HCT116 (cell line): ENCODE measurements around the gene NDE1. TPM values are rescaled to one million over a fixed set of nuclear protein-coding genes. Genes with fewer than 3 reads are reported as not detected.

Experiments used
- ATAC-seq: fragments of 200-7000 bp; cut with Tn5 transposase; 2 replicates; pipeline ENCODE4 v1.9.1; 2020; ENCODE audit warnings: mild to moderate bottlenecking, moderate library complexity
- BruUV-seq: library from RNA; stranded (reverse); fragments of 400-500 nt; replicated peaks from 2 replicates; lab custom pipeline; 2021; lab: Mats Ljungman, UMichigan
- CTCF ChIA-PET: fragments of 300-600 bp; sonication (Branson Sonifier 250); formaldehyde crosslinking; loops from one replicate; lab custom pipeline; 2021; ENCODE audit warnings: antibody characterized with exemption; lab: Charles Lee
- POLR2A ChIA-PET: fragments of 300-600, 350-600 bp; sonication (Branson Sonifier 250); formaldehyde crosslinking; loops from one replicate; lab custom pipeline; 2021; ENCODE audit warnings: antibody characterized with exemption; lab: Charles Lee
- RAD21 ChIA-PET, 2 experiments: fragments of 300-600 bp; sonication (Branson Sonifier 250); formaldehyde crosslinking; loops; one replicate each; lab custom pipeline; 2023; ENCODE audit warnings: low total read pairs in 2 of 2; ENCODE audit not compliant: uncharacterized antibody in 2 of 2, unreplicated experiment in 2 of 2, low non-redundant PET in 1 of 2; lab: Charles Lee
- DNase-seq: peaks from one replicate; pipeline ENCODE4 v3.0.0-alpha.2; 2010; ENCODE audit warnings: low read depth, low spot score
- H2AFZ ChIP-seq: fragments of 200-600 bp; shearing (Covaris generic), sonication (generic); 2 replicates; pipeline ENCODE4 v1.6.1; 2017; ENCODE audit warnings: low read depth, mixed run types, mixed read lengths, antibody characterized with exemption, low read length; ENCODE audit not compliant: poor library complexity, severe bottlenecking
- H3K27ac ChIP-seq: 2 replicates; pipeline ENCODE4 v1.5.1; 2012; ENCODE audit warnings: low read depth, low read length
- H3K27me3 ChIP-seq: fragments of 200-600 bp; sonication (generic); 2 replicates; pipeline ENCODE4 v1.6.1; 2016; ENCODE audit warnings: mixed run types, low read length, mixed read lengths; ENCODE audit not compliant: insufficient read depth
- H3K36me3 ChIP-seq, 2 experiments: fragments of 200-500 bp in 1 of 2; fragments of 200-600 bp in 1 of 2; sonication (Bioruptor generic) in 1 of 2; sonication (generic) in 1 of 2; 2 replicates each; pipeline versions ENCODE4 v1.5.1 to v1.6.1; 2014 to 2016; ENCODE audit warnings: low read length in 2 of 2, inconsistent platforms in 1 of 2, mixed read lengths in 1 of 2, mixed run types in 1 of 2; ENCODE audit not compliant: insufficient read depth in 2 of 2, control insufficient read depth in 1 of 2
- H3K4me1 ChIP-seq, 2 experiments: fragments of 200-600 bp in 1 of 2; sonication (generic) in 1 of 2; 2 replicates each; pipeline versions ENCODE4 v1.5.1 to v1.6.1; 2012 to 2017; ENCODE audit warnings: low read length in 2 of 2, inconsistent platforms in 1 of 2, mild to moderate bottlenecking in 1 of 2, mixed read lengths in 1 of 2, mixed run types in 1 of 2, moderate library complexity in 1 of 2; ENCODE audit not compliant: insufficient read depth in 2 of 2, control insufficient read depth in 1 of 2
- H3K4me2 ChIP-seq: fragments of 200-600 bp; sonication (generic); 2 replicates; pipeline ENCODE4 v1.6.1; 2017; ENCODE audit warnings: mixed run types, low read length, mixed read lengths
- H3K4me3 ChIP-seq, 2 experiments: fragments of 200-600 bp in 1 of 2; sonication (generic) in 1 of 2; replicated peaks in 1 of 2; 2 replicates each; pipeline ENCODE4 v1.5.1; 2011 to 2016; ENCODE audit warnings: low read length in 2 of 2, control low read depth in 1 of 2, low read depth in 1 of 2, mild to moderate bottlenecking in 1 of 2, mixed read lengths in 1 of 2, mixed run types in 1 of 2
- H3K79me2 ChIP-seq: fragments of 200-600 bp; sonication (generic); 2 replicates; pipeline ENCODE4 v1.6.1; 2017; ENCODE audit warnings: mild to moderate bottlenecking, mixed run types, low read length, moderate library complexity, mixed read lengths; ENCODE audit not compliant: insufficient read depth
- H3K9ac ChIP-seq: fragments of 200-600 bp; sonication (generic); 2 replicates; pipeline ENCODE4 v1.6.1; 2016; ENCODE audit warnings: low read length, mixed read lengths
- H3K9me2 ChIP-seq: fragments of 200-600 bp; sonication (generic), shearing (Covaris generic); 2 replicates; pipeline ENCODE4 v1.6.1; 2017; ENCODE audit warnings: mixed run types, mild to moderate bottlenecking, moderate library complexity; ENCODE audit not compliant: insufficient read depth
- H3K9me3 ChIP-seq, 2 experiments: fragments of 200-500 bp in 1 of 2; fragments of 200-600 bp in 1 of 2; sonication (Bioruptor generic) in 1 of 2; sonication (generic) in 1 of 2; 2 replicates each; pipeline ENCODE4 v1.6.1; 2014 to 2017; ENCODE audit warnings: low read length in 2 of 2, mixed read lengths in 2 of 2, inconsistent platforms in 1 of 2, low read depth in 1 of 2, mild to moderate bottlenecking in 1 of 2, mixed run types in 1 of 2, moderate library complexity in 1 of 2; ENCODE audit not compliant: control insufficient read depth in 1 of 2, insufficient read depth in 1 of 2
- H4K20me1 ChIP-seq: fragments of 200-600 bp; sonication (generic), shearing (Covaris generic); 2 replicates; pipeline ENCODE4 v1.6.1; 2017; ENCODE audit warnings: mixed run types, mild to moderate bottlenecking, moderate library complexity; ENCODE audit not compliant: insufficient read depth
- ATF3 ChIP-seq: IDR thresholded peaks from 2 replicates; pipeline ENCODE4 v1.6.1; 2012
- CBX3 ChIP-seq: IDR thresholded peaks from 2 replicates; pipeline ENCODE4 v1.6.1; 2012; ENCODE audit warnings: low read depth
- ELF1 ChIP-seq: IDR thresholded peaks from 2 replicates; pipeline ENCODE4 v1.6.1; 2012; ENCODE audit warnings: low read depth, borderline replicate concordance
- JUND ChIP-seq: IDR thresholded peaks from 2 replicates; pipeline ENCODE4 v1.6.1; 2012
- POLR2A ChIP-seq: IDR thresholded peaks from 2 replicates; pipeline ENCODE4 v1.7.0; 2011; ENCODE audit warnings: borderline replicate concordance; ENCODE audit not compliant: insufficient read depth, insufficient read length; ENCODE audit errors: extremely low read depth
- RAD21 ChIP-seq: IDR thresholded peaks from 2 replicates; pipeline ENCODE4 v1.6.1; 2012; ENCODE audit warnings: low read depth, mild to moderate bottlenecking
- REST ChIP-seq: IDR thresholded peaks from 2 replicates; pipeline ENCODE4 v1.6.1; 2012; ENCODE audit warnings: low read depth
- SIN3A ChIP-seq: IDR thresholded peaks from 2 replicates; pipeline ENCODE4 v1.6.1; 2012; ENCODE audit warnings: low read depth
- ZFX ChIP-seq: fragments of 450-650 bp; IDR thresholded peaks from 2 replicates; pipeline ENCODE4 v1.6.1; 2017
- intact Hi-C: fragments of 100-400 bp; cut with micrococcal nuclease; formaldehyde crosslinking; loops from 2 replicates; pipeline ENCODE4 v1.10.0; 2022
- total RNA-seq: library from RNA; stranded (reverse); gene quantifications from one replicate; pipeline ENCODE4 v1.2.1, GENCODE V29; 2021; ENCODE audit not compliant: unreplicated experiment
- TF ChIP-seq, protein P1 (sequence below): IDR thresholded peaks from 2 replicates; pipeline ENCODE4 v1.6.1; 2011; ENCODE audit warnings: mild to moderate bottlenecking, low read length, moderate library complexity; ENCODE audit not compliant: insufficient replicate concordance; ENCODE audit errors: extremely low read depth

NDE1 gene
- total RNA-seq, 1 experiment from 2014 or later = 103 TPM

DNA sequence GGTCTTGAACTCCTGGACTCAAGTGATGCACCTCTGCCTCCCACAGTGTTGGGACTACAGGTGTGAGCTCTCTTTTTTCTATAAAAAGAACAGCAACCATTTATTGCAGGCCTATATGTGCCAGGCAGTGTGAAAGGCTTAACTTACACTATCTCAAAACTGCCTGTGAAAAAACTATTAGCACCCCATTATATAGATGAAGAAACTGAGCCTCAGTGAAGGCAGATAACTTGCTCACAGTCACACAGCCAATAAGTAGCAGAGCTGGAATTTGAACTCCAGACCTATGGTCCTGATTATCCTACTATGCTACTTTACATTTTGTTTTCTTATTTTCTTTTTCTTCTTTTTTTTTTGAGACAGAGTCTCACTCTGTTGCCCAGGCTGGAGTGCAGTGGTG is 15.1 kb downstream of the NDE1 start (continued):
- TF ChIP-seq, protein P1, sequence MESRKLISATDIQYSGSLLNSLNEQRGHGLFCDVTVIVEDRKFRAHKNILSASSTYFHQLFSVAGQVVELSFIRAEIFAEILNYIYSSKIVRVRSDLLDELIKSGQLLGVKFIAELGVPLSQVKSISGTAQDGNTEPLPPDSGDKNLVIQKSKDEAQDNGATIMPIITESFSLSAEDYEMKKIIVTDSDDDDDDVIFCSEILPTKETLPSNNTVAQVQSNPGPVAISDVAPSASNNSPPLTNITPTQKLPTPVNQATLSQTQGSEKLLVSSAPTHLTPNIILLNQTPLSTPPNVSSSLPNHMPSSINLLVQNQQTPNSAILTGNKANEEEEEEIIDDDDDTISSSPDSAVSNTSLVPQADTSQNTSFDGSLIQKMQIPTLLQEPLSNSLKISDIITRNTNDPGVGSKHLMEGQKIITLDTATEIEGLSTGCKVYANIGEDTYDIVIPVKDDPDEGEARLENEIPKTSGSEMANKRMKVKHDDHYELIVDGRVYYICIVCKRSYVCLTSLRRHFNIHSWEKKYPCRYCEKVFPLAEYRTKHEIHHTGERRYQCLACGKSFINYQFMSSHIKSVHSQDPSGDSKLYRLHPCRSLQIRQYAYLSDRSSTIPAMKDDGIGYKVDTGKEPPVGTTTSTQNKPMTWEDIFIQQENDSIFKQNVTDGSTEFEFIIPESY = no peak
- TF ChIP-seq JUND = no peak
- no peak for TF ChIP-seq ELF1
- TF ChIP-seq REST = no peak
- no peak for TF ChIP-seq ZFX
- TF ChIP-seq POLR2A = no peak

- H3K27me3 ChIP-seq = no peaks in the 10 kb centered on the region
- no peak for DNase-seq
- BruUV-seq = no TSS peak
- POLR2A ChIA-PET = no interaction called here
- CTCF ChIA-PET = no interaction called here
- peaks cover 22 to 23% of the 10 kb centered on the region in 2 experiments for H3K36me3 ChIP-seq
- H3K9ac ChIP-seq = no peak overlapping the region
- no peak overlapping the region for H3K27ac ChIP-seq
- no peak overlapping the region for H2AFZ ChIP-seq
- H3K9me3 ChIP-seq = no peaks in the 10 kb centered on the region
- peaks cover 28% of the 10 kb centered on the region for H3K79me2 ChIP-seq
- ATAC-seq = no peak
- H4K20me1 ChIP-seq = no peaks in the 10 kb centered on the region
- peaks cover 0 to 6% of the 10 kb centered on the region in 2 experiments; a peak in 1 of 4 replicates for H3K4me1 ChIP-seq
- TF ChIP-seq, protein P1 = no peak
- no peak for TF ChIP-seq REST
- TF ChIP-seq RAD21 = no peak
- no peak for TF ChIP-seq ELF1
- TF ChIP-seq ATF3 = no peak
- no peak for TF ChIP-seq SIN3A
- TF ChIP-seq CBX3 = no peak
- H3K4me3 ChIP-seq = no peak overlapping the region
- RAD21 ChIA-PET = no interaction called here
- H3K9me2 ChIP-seq = no peaks in the 10 kb centered on the region
- intact Hi-C loops = no loop called here
- H3K4me2 ChIP-seq = no peak overlapping the region
Measured at GRCh38 chr16:15667091-15667742, 17.2 kb downstream of the NDE1 start.
